Suprapubic skin (tissue), 4 donors: Measurements from ENCODE around the gene FAM171A1.

ENCODE experiments used
- EP300 ChIP-seq: sonication (generic); formaldehyde crosslinking; IDR thresholded peaks from one replicate; pipeline ENCODE4 v1.6.1; 2017; ENCODE audit warnings: antibody characterized with exemption
- POLR2A ChIP-seq, 2 donors: fragments of 450-650 bp; IDR thresholded peaks; one replicate each; pipeline ENCODE4 v1.6.1; 2017; ENCODE audit warnings: antibody characterized with exemption in 2 of 2, mild to moderate bottlenecking in 2 of 2, moderate library complexity in 2 of 2
- POLR2AphosphoS5 ChIP-seq, 3 donors: sonication (generic); formaldehyde crosslinking; IDR thresholded peaks; one replicate each; pipeline ENCODE4 v1.6.1; 2017; ENCODE audit warnings: antibody characterized with exemption in 3 of 3
- TF ChIP-seq, protein P1 (sequence below), 2 donors: fragments of 200-600 bp in 1 of 2; fragments of 450-650 bp in 1 of 2; sonication (generic) in 1 of 2; IDR thresholded peaks; one replicate each; pipeline ENCODE4 v1.5.1; 2016 to 2019; ENCODE audit warnings: antibody characterized with exemption in 2 of 2, mild to moderate bottlenecking in 1 of 2, moderate library complexity in 1 of 2

DNA sequence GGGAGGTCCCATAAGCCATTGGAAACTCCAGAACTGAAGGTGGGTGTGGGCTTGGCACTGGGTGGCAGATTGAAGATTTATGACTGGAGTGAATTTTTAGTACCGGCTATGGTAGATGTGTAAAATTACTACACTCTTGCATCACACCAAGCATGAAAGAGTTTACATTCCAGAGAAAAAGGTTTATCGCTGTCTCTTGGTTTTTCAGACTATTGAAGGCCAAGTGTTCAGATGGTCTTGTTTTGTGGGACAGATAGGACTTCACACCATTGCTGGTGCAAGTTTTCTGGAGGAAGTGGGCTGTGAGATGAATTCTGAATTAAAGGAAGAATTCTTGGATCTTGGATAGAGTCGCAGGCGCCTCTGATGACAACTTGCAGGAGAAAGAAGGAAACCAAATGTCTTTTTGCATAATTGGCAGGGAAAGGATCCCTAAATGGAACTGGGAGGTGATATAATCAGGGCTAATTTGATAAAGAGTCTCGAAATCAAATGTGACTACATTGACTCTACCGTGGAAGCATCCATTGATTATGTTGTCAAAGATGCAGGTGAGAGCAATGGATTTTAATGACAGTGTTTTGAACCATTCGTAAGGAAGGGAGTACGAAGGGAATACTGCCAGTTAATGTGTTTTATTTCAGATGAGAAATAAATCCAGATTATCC is 188.4 kb downstream of the FAM171A1 start:
- TF ChIP-seq, protein P1, sequence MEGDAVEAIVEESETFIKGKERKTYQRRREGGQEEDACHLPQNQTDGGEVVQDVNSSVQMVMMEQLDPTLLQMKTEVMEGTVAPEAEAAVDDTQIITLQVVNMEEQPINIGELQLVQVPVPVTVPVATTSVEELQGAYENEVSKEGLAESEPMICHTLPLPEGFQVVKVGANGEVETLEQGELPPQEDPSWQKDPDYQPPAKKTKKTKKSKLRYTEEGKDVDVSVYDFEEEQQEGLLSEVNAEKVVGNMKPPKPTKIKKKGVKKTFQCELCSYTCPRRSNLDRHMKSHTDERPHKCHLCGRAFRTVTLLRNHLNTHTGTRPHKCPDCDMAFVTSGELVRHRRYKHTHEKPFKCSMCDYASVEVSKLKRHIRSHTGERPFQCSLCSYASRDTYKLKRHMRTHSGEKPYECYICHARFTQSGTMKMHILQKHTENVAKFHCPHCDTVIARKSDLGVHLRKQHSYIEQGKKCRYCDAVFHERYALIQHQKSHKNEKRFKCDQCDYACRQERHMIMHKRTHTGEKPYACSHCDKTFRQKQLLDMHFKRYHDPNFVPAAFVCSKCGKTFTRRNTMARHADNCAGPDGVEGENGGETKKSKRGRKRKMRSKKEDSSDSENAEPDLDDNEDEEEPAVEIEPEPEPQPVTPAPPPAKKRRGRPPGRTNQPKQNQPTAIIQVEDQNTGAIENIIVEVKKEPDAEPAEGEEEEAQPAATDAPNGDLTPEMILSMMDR (IDR thresholded peaks at IDR 0.05) = no peak
- no peak for TF ChIP-seq POLR2A (IDR thresholded peaks at IDR 0.05)
- no peak for TF ChIP-seq POLR2AphosphoS5 (IDR thresholded peaks at IDR 0.05)
- TF ChIP-seq EP300 = no peak
